ENCODE measurements around the gene METRNL.

The METRNL gene

GRCh38 chr17:83121921-83122820 lies 42.8 kb downstream of the METRNL start:
- no peak overlapping the region for H3K27ac ChIP-seq
- TF ChIP-seq CTCF (IDR thresholded peaks at IDR 0.05) = no peak
- TF ChIP-seq ZFX (IDR thresholded peaks at IDR 0.05; ENCODE audit: borderline replicate concordance) = no peak

GRCh38 chr17:83122834-83123233 lies 43.4 kb downstream of the METRNL start:
- no peak overlapping the region for H3K27ac ChIP-seq
- TF ChIP-seq CTCF (IDR thresholded peaks at IDR 0.05) = no peak
- no peak for TF ChIP-seq ZFX (IDR thresholded peaks at IDR 0.05; ENCODE audit: borderline replicate concordance)

- no peak for TF ChIP-seq ZFX (IDR thresholded peaks at IDR 0.05; ENCODE audit: borderline replicate concordance)
- no peak for TF ChIP-seq CTCF (IDR thresholded peaks at IDR 0.05)
- no peak overlapping the region for H3K27ac ChIP-seq
Observed at GRCh38 chr17:83123896-83124801, 44.7 kb downstream of the METRNL start.

GRCh38 chr17:83124871-83125514 lies 45.6 kb downstream of the METRNL start:
- TF ChIP-seq CTCF (IDR thresholded peaks at IDR 0.05) = no peak
- TF ChIP-seq ZFX (IDR thresholded peaks at IDR 0.05; ENCODE audit: borderline replicate concordance) = no peak
- no peak overlapping the region for H3K27ac ChIP-seq

- H3K27ac ChIP-seq = no peak overlapping the region
Observed at GRCh38 chr17:83125515-83126274, 46.3 kb downstream of the METRNL start.

More at GRCh38 chr17:83125515-83126274, 46.3 kb downstream of the METRNL start:
- TF ChIP-seq ZFX (IDR thresholded peaks at IDR 0.05; ENCODE audit: borderline replicate concordance) (no peak), CTCF (IDR thresholded peaks at IDR 0.05) (no peak)

Data from 22Rv1 (cell line).